Measurements from ENCODE around the gene SETBP1. TPM values are rescaled to one million over a fixed set of nuclear protein-coding genes. Genes with fewer than 3 reads are reported as not detected.

SETBP1 gene
- total and polyA plus RNA-seq, 9 of the 15 experiments (the other 6 are each of a cell fraction or from before 2014, with no cell fraction given), result under 0.01 to 0.13 (median 0.04) TPM

DNA sequence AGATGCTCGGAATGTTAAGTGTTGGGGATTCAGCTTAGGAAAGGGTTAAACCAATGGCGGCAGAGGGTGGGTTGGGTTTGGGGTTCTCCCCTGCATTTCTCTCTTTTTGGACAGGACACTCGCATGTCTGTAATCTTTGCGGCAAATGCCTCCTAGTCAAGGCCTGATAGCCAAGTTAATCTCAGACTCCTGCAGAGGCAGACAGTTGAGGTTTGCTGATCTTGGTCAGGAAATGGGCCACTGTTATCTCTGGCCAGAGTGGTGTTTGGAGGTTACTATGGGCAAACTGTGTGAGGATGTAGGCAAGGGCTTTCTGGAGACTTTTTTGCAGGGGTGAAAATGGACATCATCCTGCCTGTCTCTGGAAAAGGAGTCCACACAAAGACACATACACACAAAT is 188.8 kb downstream of the SETBP1 start:
- DNase-seq (ENCODE audit: extremely low read depth in 1 of 4, low spot score in 3 of 4), result peak in 2 of 4 experiments; percentile 5 to 32
- Histone ChIP-seq H4K20me1 (replicated peaks; ENCODE audit: control insufficient read depth, insufficient read depth, low read length) (0 out of 2 replicates have a peak, but pooled peaks cover 4% of the 10 kb centered on the region), H3K9me3 (replicated peaks; ENCODE audit: control insufficient read depth, insufficient read depth, low read depth, low read length) (no peaks in the 10 kb centered on the region), H3K36me3 (ENCODE audit: control insufficient read depth, insufficient read depth, low read length) (no peaks in the 10 kb centered on the region), H3K4me3 (no peak overlapping the region), H3K4me2 (ENCODE audit: insufficient read depth, low read length) (no peak overlapping the region), H3K27me3 (ENCODE audit: control insufficient read depth in 2 of 2, insufficient read depth in 2 of 2, low read length in 2 of 2) (no peaks in the 10 kb centered on the region), H3K9ac (ENCODE audit: insufficient read depth in 1 of 2, low read depth in 2 of 2, low read length in 2 of 2) (no peak overlapping the region), H3K79me2 (ENCODE audit: control insufficient read depth, insufficient read depth, low read length) (no peaks in the 10 kb centered on the region), H3K4me1 (replicated peaks in 1 of 2; ENCODE audit: control insufficient read depth in 2 of 2, insufficient read depth in 2 of 2, low read length in 2 of 2) (no peaks in the 10 kb centered on the region; a peak in 1 of 5 replicates), H2AFZ (ENCODE audit: low read depth, low read length) (no peak overlapping the region), H3K27ac (ENCODE audit: extremely low read depth, low read depth, low read length) (no peak overlapping the region), H3K9me1 (ENCODE audit: control insufficient read depth, insufficient read depth, low read length) (no peaks in the 10 kb centered on the region)
- in situ Hi-C loops (cut with MboI), result no loop called here
- peak; percentile 60 for ATAC-seq
- no TSS peak for BruUV-seq (replicated peaks)
- FAIRE-seq, result no peak
- 0% methylated on average over 4 of the region's 4 CpGs for WGBS (ENCODE audit: insufficient coverage, low coverage, missing lambda C conversion rate)
- CTCF ChIA-PET (ENCODE audit: low intra/inter-chr PET ratio), result no interaction called here
- intact Hi-C loops (cut with micrococcal nuclease), result no loop called here
- POLR2A ChIA-PET, result no interaction called here
- TF ChIP-seq PML (IDR thresholded peaks at IDR 0.05; ENCODE audit: low read length), result peak; percentile 60; the same call in 1 of the 2 replicates
- TF ChIP-seq, protein P1, sequence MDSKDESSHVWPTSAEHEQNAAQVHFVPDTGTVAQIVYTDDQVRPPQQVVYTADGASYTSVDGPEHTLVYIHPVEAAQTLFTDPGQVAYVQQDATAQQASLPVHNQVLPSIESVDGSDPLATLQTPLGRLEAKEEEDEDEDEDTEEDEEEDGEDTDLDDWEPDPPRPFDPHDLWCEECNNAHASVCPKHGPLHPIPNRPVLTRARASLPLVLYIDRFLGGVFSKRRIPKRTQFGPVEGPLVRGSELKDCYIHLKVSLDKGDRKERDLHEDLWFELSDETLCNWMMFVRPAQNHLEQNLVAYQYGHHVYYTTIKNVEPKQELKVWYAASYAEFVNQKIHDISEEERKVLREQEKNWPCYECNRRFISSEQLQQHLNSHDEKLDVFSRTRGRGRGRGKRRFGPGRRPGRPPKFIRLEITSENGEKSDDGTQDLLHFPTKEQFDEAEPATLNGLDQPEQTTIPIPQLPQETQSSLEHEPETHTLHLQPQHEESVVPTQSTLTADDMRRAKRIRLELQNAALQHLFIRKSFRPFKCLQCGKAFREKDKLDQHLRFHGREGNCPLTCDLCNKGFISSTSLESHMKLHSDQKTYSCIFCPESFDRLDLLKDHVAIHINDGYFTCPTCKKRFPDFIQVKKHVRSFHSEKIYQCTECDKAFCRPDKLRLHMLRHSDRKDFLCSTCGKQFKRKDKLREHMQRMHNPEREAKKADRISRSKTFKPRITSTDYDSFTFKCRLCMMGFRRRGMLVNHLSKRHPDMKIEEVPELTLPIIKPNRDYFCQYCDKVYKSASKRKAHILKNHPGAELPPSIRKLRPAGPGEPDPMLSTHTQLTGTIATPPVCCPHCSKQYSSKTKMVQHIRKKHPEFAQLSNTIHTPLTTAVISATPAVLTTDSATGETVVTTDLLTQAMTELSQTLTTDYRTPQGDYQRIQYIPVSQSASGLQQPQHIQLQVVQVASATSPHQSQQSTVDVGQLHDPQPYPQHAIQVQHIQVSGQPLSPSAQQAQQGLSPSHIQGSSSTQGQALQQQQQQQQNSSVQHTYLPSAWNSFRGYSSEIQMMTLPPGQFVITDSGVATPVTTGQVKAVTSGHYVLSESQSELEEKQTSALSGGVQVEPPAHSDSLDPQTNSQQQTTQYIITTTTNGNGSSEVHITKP (IDR thresholded peaks at IDR 0.05; ENCODE audit: partially characterized antibody), result peak; percentile 82
- no peak for TF ChIP-seq CSDE1 (IDR thresholded peaks at IDR 0.05)
- TF ChIP-seq, protein P2, sequence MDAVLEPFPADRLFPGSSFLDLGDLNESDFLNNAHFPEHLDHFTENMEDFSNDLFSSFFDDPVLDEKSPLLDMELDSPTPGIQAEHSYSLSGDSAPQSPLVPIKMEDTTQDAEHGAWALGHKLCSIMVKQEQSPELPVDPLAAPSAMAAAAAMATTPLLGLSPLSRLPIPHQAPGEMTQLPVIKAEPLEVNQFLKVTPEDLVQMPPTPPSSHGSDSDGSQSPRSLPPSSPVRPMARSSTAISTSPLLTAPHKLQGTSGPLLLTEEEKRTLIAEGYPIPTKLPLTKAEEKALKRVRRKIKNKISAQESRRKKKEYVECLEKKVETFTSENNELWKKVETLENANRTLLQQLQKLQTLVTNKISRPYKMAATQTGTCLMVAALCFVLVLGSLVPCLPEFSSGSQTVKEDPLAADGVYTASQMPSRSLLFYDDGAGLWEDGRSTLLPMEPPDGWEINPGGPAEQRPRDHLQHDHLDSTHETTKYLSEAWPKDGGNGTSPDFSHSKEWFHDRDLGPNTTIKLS (IDR thresholded peaks at IDR 0.05; ENCODE audit: borderline replicate concordance, low read depth), result no peak
- no peak for TF ChIP-seq MXD1 (CRISPR knock-in tag; IDR thresholded peaks at IDR 0.05; ENCODE audit: borderline replicate concordance, poor library complexity, severe bottlenecking)
- TF ChIP-seq MAFK (IDR thresholded peaks at IDR 0.05; ENCODE audit: low read length), result no peak
- no peak for TF ChIP-seq NR2C1 (IDR thresholded peaks at IDR 0.05)
- no peak for TF ChIP-seq NR2C1 (tag; IDR thresholded peaks at IDR 0.05)
- no peak for TF ChIP-seq ATF7 (IDR thresholded peaks at IDR 0.05)
- no peak for TF ChIP-seq ZNF282 (CRISPR knock-in tag; IDR thresholded peaks at IDR 0.05)
- no peak for TF ChIP-seq TSC22D4 (tag; IDR thresholded peaks at IDR 0.05)
- no peak for TF ChIP-seq ZNF57 (CRISPR knock-in tag; IDR thresholded peaks at IDR 0.05)
- TF ChIP-seq, protein P3, sequence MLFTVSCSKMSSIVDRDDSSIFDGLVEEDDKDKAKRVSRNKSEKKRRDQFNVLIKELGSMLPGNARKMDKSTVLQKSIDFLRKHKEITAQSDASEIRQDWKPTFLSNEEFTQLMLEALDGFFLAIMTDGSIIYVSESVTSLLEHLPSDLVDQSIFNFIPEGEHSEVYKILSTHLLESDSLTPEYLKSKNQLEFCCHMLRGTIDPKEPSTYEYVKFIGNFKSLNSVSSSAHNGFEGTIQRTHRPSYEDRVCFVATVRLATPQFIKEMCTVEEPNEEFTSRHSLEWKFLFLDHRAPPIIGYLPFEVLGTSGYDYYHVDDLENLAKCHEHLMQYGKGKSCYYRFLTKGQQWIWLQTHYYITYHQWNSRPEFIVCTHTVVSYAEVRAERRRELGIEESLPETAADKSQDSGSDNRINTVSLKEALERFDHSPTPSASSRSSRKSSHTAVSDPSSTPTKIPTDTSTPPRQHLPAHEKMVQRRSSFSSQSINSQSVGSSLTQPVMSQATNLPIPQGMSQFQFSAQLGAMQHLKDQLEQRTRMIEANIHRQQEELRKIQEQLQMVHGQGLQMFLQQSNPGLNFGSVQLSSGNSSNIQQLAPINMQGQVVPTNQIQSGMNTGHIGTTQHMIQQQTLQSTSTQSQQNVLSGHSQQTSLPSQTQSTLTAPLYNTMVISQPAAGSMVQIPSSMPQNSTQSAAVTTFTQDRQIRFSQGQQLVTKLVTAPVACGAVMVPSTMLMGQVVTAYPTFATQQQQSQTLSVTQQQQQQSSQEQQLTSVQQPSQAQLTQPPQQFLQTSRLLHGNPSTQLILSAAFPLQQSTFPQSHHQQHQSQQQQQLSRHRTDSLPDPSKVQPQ (CRISPR knock-in tag; IDR thresholded peaks at IDR 0.05; ENCODE audit: borderline replicate concordance), result no peak
- TF ChIP-seq ZNF184 (CRISPR knock-in tag; IDR thresholded peaks at IDR 0.05), result no peak
- TF ChIP-seq, protein P4, sequence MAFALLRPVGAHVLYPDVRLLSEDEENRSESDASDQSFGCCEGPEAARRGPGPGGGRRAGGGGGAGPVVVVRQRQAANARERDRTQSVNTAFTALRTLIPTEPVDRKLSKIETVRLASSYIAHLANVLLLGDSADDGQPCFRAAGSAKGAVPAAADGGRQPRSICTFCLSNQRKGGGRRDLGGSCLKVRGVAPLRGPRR (CRISPR knock-in tag; IDR thresholded peaks at IDR 0.05), result no peak
